GM21515 (cell line): ENCODE measurements around the gene TPCN2.
"Not testable (repeated sequence)": the region's sequence is repeated elsewhere in the genome, so short reads cannot be mapped to it uniquely, and the experiment has no call there.

Experiments used
- ATAC-seq: cut with Tn5 transposase; IDR thresholded peaks from one replicate; pipeline ENCODE4 v1.9.1; 2021; ENCODE audit not compliant: unreplicated experiment

Gene TPCN2

GRCh38 chr11:69144316-69145049 is 95.8 kb downstream of the TPCN2 start:
- no peak for ATAC-seq

GRCh38 chr11:69145050-69145380 is 96.3 kb downstream of the TPCN2 start:
- no peak for ATAC-seq

GRCh38 chr11:69148377-69148762 is 99.6 kb downstream of the TPCN2 start:
- no peak for ATAC-seq

GRCh38 chr11:69148806-69149205 is 100.1 kb downstream of the TPCN2 start:
- ATAC-seq, result no peak

GRCh38 chr11:69149338-69150045 is 100.8 kb downstream of the TPCN2 start:
- not testable (repeated sequence) for ATAC-seq

GRCh38 chr11:69150175-69150574 is 101.4 kb downstream of the TPCN2 start:
- no peak for ATAC-seq

- ATAC-seq, result no peak
These were observed 103.1 kb downstream of the TPCN2 start for GRCh38 chr11:69151836-69152235.

GRCh38 chr11:69152733-69153421 is 104.1 kb downstream of the TPCN2 start:
- ATAC-seq, result no peak

GRCh38 chr11:69153661-69154060 is 104.9 kb downstream of the TPCN2 start:
- no peak for ATAC-seq

GRCh38 chr11:69154211-69154913 is 105.6 kb downstream of the TPCN2 start:
- no peak for ATAC-seq

- ATAC-seq, result no peak
These were observed 106.2 kb downstream of the TPCN2 start for GRCh38 chr11:69154938-69155301.

GRCh38 chr11:69155302-69156234 is 106.8 kb downstream of the TPCN2 start, which contains the start of gene SMIM38:
SMIM38 (plus strand) TSS chr11:69155935; CDS start chr11:69157847, 1,912 bp downstream.
- ATAC-seq, result no peak

GRCh38 chr11:69156235-69156639 is 107.5 kb downstream of the TPCN2 start:
- ATAC-seq, result no peak

GRCh38 chr11:69156673-69157155 is 108.0 kb downstream of the TPCN2 start:
- ATAC-seq, result no peak

GRCh38 chr11:69157156-69157821 is 108.6 kb downstream of the TPCN2 start:
- no peak for ATAC-seq

- ATAC-seq, result no peak
These were observed 109.1 kb downstream of the TPCN2 start for GRCh38 chr11:69157822-69158231.

GRCh38 chr11:69158301-69159149 is 109.8 kb downstream of the TPCN2 start:
- ATAC-seq, result no peak

- ATAC-seq, result no peak
These were observed 110.6 kb downstream of the TPCN2 start for GRCh38 chr11:69159150-69159852.
